Measurements from ENCODE around the gene FOCAD. TPM values are rescaled to one million over a fixed set of nuclear protein-coding genes. Genes with fewer than 3 reads are reported as not detected.

FOCAD gene
- total RNA-seq, 1 experiment from 2014 or later, result 42.7 TPM

DNA sequence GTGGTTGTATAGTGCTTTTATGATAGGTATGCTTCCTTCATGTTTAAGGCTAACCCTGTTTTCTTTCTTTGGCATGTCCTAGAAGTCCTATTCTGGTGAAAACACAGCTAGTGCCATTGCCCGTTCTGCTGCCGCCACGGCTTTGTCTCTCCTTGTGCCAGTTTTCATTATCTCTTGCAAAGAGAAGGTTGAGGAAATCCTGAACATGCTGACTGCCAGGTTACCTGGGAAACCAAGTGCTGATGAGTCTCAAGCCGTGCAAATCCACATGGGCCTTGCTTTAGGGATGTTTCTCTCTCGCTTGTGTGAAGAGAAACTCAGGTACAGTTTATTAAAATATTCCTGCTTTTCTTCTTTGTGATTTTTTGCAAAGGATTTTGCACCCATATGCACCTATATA is 245.2 kb downstream of the FOCAD start:
- CTCF ChIA-PET, result no interaction called here

DNA sequence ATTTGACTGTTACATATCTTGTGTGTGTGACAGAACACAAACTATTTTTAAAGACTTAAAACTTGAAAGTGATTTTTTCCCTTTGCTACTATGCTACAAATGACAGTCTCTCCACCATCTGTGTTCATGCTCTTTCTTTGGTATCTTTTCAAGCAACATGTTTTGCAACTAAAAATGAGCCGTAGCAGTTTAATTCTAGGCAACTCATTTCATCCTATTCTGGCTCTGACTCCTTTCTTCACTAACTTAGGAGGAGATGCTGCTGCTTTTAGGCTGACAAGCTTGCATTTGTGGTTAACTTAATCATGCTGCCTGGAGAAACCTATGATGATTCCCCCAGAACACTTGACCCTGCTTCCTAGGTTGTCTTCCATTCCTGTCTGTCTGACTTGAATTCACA is 246.8 kb downstream of the FOCAD start:
- no TSS peak for BruUV-seq (replicated peaks)
- CTCF ChIA-PET, result no interaction called here
- no peak for TF ChIP-seq EZH2 (IDR thresholded peaks at IDR 0.05; ENCODE audit: borderline replicate concordance, low read depth, low read length, poor library complexity, severe bottlenecking)
- TF ChIP-seq, protein P1, sequence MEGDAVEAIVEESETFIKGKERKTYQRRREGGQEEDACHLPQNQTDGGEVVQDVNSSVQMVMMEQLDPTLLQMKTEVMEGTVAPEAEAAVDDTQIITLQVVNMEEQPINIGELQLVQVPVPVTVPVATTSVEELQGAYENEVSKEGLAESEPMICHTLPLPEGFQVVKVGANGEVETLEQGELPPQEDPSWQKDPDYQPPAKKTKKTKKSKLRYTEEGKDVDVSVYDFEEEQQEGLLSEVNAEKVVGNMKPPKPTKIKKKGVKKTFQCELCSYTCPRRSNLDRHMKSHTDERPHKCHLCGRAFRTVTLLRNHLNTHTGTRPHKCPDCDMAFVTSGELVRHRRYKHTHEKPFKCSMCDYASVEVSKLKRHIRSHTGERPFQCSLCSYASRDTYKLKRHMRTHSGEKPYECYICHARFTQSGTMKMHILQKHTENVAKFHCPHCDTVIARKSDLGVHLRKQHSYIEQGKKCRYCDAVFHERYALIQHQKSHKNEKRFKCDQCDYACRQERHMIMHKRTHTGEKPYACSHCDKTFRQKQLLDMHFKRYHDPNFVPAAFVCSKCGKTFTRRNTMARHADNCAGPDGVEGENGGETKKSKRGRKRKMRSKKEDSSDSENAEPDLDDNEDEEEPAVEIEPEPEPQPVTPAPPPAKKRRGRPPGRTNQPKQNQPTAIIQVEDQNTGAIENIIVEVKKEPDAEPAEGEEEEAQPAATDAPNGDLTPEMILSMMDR (conservative IDR thresholded peaks at IDR 0.05; ENCODE audit: low read depth, low read length), result no peak
- H3K27ac ChIP-seq (ENCODE audit: low read depth, low read length, poor library complexity, severe bottlenecking), result no peak overlapping the region
- H3K4me1 ChIP-seq (ENCODE audit: insufficient read depth, low read length, poor library complexity, severe bottlenecking), result peaks cover 12% of the 10 kb centered on the region
- H3K27me3 ChIP-seq (replicated peaks; ENCODE audit: insufficient read depth, low read depth, low read length, poor library complexity), result no peaks in the 10 kb centered on the region
- POLR2A ChIA-PET (ENCODE audit: low non-redundant PET), result no interaction called here
- DNase-seq (ENCODE audit: low spot score), result no peak
- intact Hi-C loops (cut with micrococcal nuclease; ENCODE audit: unreplicated experiment), result no loop called here
- no peak overlapping the region for H3K4me3 ChIP-seq (ENCODE audit: low read depth, low read length, poor library complexity, severe bottlenecking)
- H3K36me3 ChIP-seq (ENCODE audit: insufficient read depth, low read length, poor library complexity, severe bottlenecking), result peaks cover 3% of the 10 kb centered on the region
- H3K9me3 ChIP-seq (ENCODE audit: low read depth, low read length, poor library complexity, severe bottlenecking), result no peaks in the 10 kb centered on the region

More for the DNA sequence above, 245.2 kb downstream of the FOCAD start:
- no peaks in the 10 kb centered on the region for H3K9me3 ChIP-seq (ENCODE audit: low read depth, low read length, poor library complexity, severe bottlenecking)
- no peak for TF ChIP-seq EZH2 (IDR thresholded peaks at IDR 0.05; ENCODE audit: borderline replicate concordance, low read depth, low read length, poor library complexity, severe bottlenecking)
- no peaks in the 10 kb centered on the region for H3K27me3 ChIP-seq (replicated peaks; ENCODE audit: insufficient read depth, low read depth, low read length, poor library complexity)
- no TSS peak for BruUV-seq (replicated peaks)
- POLR2A ChIA-PET (ENCODE audit: low non-redundant PET), result no interaction called here
- H3K27ac ChIP-seq (ENCODE audit: low read depth, low read length, poor library complexity, severe bottlenecking), result no peak overlapping the region
- intact Hi-C loops (cut with micrococcal nuclease; ENCODE audit: unreplicated experiment), result no loop called here
- peaks cover 12% of the 10 kb centered on the region for H3K4me1 ChIP-seq (ENCODE audit: insufficient read depth, low read length, poor library complexity, severe bottlenecking)
- H3K4me3 ChIP-seq (ENCODE audit: low read depth, low read length, poor library complexity, severe bottlenecking), result no peak overlapping the region
- no peak for DNase-seq (ENCODE audit: low spot score)
- H3K36me3 ChIP-seq (ENCODE audit: insufficient read depth, low read length, poor library complexity, severe bottlenecking), result peaks cover 3% of the 10 kb centered on the region

DNA sequence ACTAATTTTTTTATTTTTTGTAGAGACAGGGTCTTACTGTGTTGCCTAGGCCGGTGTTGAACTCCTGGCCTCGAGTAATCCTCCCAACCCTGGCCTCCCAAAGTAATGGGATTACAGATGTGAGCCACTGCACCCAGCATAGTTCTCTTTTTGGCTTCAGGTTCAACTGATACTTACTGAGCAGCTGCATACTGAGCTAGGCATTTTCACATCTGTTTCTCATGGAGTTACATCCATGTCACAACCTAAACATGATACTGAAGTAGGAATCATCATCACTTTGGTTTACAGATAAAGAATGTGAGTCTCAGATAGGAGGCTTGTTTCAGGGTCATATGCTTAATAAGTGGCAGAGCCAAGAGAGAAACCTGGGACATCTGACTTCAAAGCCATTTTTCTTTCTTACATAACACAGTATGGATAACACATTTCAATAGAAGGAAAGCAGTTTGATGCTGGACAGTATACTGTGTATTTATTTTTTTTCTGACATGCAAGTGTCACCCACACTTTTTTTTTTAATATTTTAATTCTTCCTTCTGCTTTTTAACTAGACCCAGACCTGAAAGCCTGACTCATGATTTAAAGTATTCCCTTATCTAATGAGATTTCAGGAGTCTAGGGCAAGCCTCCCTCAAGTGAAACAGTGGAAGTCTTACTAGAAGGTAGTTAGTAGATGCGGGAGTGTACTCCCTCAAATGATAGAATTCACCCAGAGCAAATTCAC is 256.6 kb downstream of the FOCAD start:
- no TSS peak for BruUV-seq (replicated peaks)
- TF ChIP-seq, protein P1 (conservative IDR thresholded peaks at IDR 0.05; ENCODE audit: low read depth, low read length), result no peak
- TF ChIP-seq EZH2 (IDR thresholded peaks at IDR 0.05; ENCODE audit: borderline replicate concordance, low read depth, low read length, poor library complexity, severe bottlenecking), result no peak
- intact Hi-C loops (cut with micrococcal nuclease; ENCODE audit: unreplicated experiment), result loop anchor here (1.0 to 10.0 kb wide), 6 partner anchors 53 to 1013 kb away; no protein-coding TSS in a partner anchor

More for the DNA sequence above, 256.6 kb downstream of the FOCAD start:
- Histone ChIP-seq H3K36me3 (ENCODE audit: insufficient read depth, low read length, poor library complexity, severe bottlenecking) (no peaks in the 10 kb centered on the region), H3K27ac (ENCODE audit: low read depth, low read length, poor library complexity, severe bottlenecking) (no peak overlapping the region), H3K27me3 (replicated peaks; ENCODE audit: insufficient read depth, low read depth, low read length, poor library complexity) (no peaks in the 10 kb centered on the region), H3K4me3 (ENCODE audit: low read depth, low read length, poor library complexity, severe bottlenecking) (no peak overlapping the region), H3K9me3 (ENCODE audit: low read depth, low read length, poor library complexity, severe bottlenecking) (no peaks in the 10 kb centered on the region), H3K4me1 (ENCODE audit: insufficient read depth, low read length, poor library complexity, severe bottlenecking) (peaks cover 4% of the 10 kb centered on the region)
- ChIA-PET POLR2A (ENCODE audit: low non-redundant PET) (interaction anchor here (0.6 kb wide), 1 partner anchor 12 kb away, joined by 3 read pairs; no protein-coding TSS in a partner anchor), CTCF (interaction anchor here (0.7 to 1.6 kb wide), 5 partner anchors 57 to 584 kb away, joined by 3 to 7 read pairs (median 3); partner anchors contain the start of gene MLLT3)
- peak; percentile 4 for DNase-seq (ENCODE audit: low spot score)
